CD14-positive monocyte (primary cell): Measurements from ENCODE around the gene ITGA4. TPM values are rescaled to one million over a fixed set of nuclear protein-coding genes. Genes with fewer than 3 reads are reported as not detected.

Source experiments
- DNase-seq, 3 donors: peaks; one replicate each; pipeline ENCODE4 v3.0.0-alpha.2; 2011 to 2022
- H2AFZ ChIP-seq: 2 replicates; pipeline ENCODE4 v1.6.0; 2012; ENCODE audit warnings: mild to moderate bottlenecking, low read depth, low read length, inconsistent platforms; ENCODE audit not compliant: insufficient read depth, poor library complexity, severe bottlenecking
- H3K27ac ChIP-seq, 2 donors: 1 replicate in 1 of 2; 2 replicates in 1 of 2; pipeline ENCODE4 v1.5.1; 2012 to 2013; ENCODE audit warnings: low read length in 2 of 2, control low read depth in 1 of 2, inconsistent platforms in 1 of 2, low read depth in 1 of 2, mild to moderate bottlenecking in 1 of 2
- H3K27me3 ChIP-seq, 2 donors: one replicate each; pipeline versions ENCODE4 v1.6.0 to v1.6.1; 2011 to 2013; ENCODE audit warnings: low read length in 2 of 2; ENCODE audit not compliant: control insufficient read depth in 2 of 2, insufficient read depth in 2 of 2
- H3K36me3 ChIP-seq, 2 donors: replicated peaks in 1 of 2; 1 replicate in 1 of 2; 2 replicates in 1 of 2; pipeline versions ENCODE4 v1.5.1 to v1.6.1; 2012 to 2013; ENCODE audit warnings: low read length in 2 of 2, control low read depth in 1 of 2, inconsistent platforms in 1 of 2, mild to moderate bottlenecking in 1 of 2; ENCODE audit not compliant: insufficient read depth in 2 of 2, control insufficient read depth in 1 of 2
- H3K4me1 ChIP-seq, 2 donors: 1 replicate in 1 of 2; 2 replicates in 1 of 2; pipeline versions ENCODE4 v1.5.1 to v1.6.1; 2012 to 2013; ENCODE audit warnings: low read length in 2 of 2, control low read depth in 1 of 2, inconsistent platforms in 1 of 2, mild to moderate bottlenecking in 1 of 2, moderate library complexity in 1 of 2; ENCODE audit not compliant: insufficient read depth in 2 of 2, control insufficient read depth in 1 of 2
- H3K4me2 ChIP-seq: replicated peaks from 2 replicates; pipeline ENCODE3; 2012; ENCODE audit warnings: low read length, moderate library complexity, mild to moderate bottlenecking; ENCODE audit not compliant: poor library complexity, severe bottlenecking; ENCODE audit errors: extremely low read depth
- H3K4me3 ChIP-seq, 3 experiments: fragments of 200-600 bp in 1 of 3; sonication (generic) in 1 of 3; replicated peaks in 1 of 3; 1 replicate in 2 of 3; 2 replicates in 1 of 3; pipeline ENCODE4 v1.5.1; 2011 to 2013; ENCODE audit warnings: low read length in 3 of 3, mild to moderate bottlenecking in 3 of 3, control low read depth in 2 of 3, low read depth in 2 of 3, inconsistent platforms in 1 of 3, moderate library complexity in 1 of 3
- H3K79me2 ChIP-seq: 2 replicates; pipeline ENCODE4 v1.6.0; 2012; ENCODE audit warnings: mild to moderate bottlenecking, control low read depth, inconsistent platforms, low read length, moderate library complexity; ENCODE audit not compliant: insufficient read depth
- H3K9ac ChIP-seq: 2 replicates; pipeline ENCODE4 v1.6.0; 2017; ENCODE audit warnings: low read length, mild to moderate bottlenecking; ENCODE audit not compliant: insufficient read depth, poor library complexity, severe bottlenecking
- H3K9me3 ChIP-seq, 2 donors: replicated peaks in 1 of 2; 1 replicate in 1 of 2; 2 replicates in 1 of 2; pipeline versions ENCODE4 v1.5.1 to v1.6.1; 2012 to 2013; ENCODE audit warnings: low read length in 2 of 2, control low read depth in 1 of 2; ENCODE audit not compliant: control insufficient read depth in 1 of 2, insufficient read depth in 1 of 2
- H4K20me1 ChIP-seq: 2 replicates; pipeline ENCODE4 v1.6.0; 2012; ENCODE audit warnings: mild to moderate bottlenecking, low read length, control low read depth, moderate library complexity; ENCODE audit not compliant: insufficient read depth
- H3K27ac Mint-ChIP-seq, 7 donors: one replicate each; pipeline ENCODE4 v1.8.0; 2020; ENCODE audit warnings: mild to moderate bottlenecking in 7 of 7, mixed read lengths in 7 of 7, moderate library complexity in 6 of 7, inconsistent platforms in 2 of 7
- H3K27me3 Mint-ChIP-seq, 3 donors: one replicate each; pipeline ENCODE4 v1.8.0; 2021 to 2022; ENCODE audit warnings: low read depth in 3 of 3, mild to moderate bottlenecking in 3 of 3, mixed read lengths in 3 of 3, moderate library complexity in 3 of 3, inconsistent platforms in 1 of 3
- H3K36me3 Mint-ChIP-seq, 2 donors: one replicate each; pipeline ENCODE4 v1.8.0; 2020; ENCODE audit warnings: mixed read lengths in 2 of 2, inconsistent platforms in 1 of 2, mild to moderate bottlenecking in 1 of 2
- H3K4me1 Mint-ChIP-seq: one replicate; pipeline ENCODE4 v1.8.0; 2020; ENCODE audit warnings: mild to moderate bottlenecking, mixed read lengths
- H3K4me3 Mint-ChIP-seq, 2 donors: one replicate each; pipeline ENCODE4 v1.8.0; 2020; ENCODE audit warnings: mild to moderate bottlenecking in 2 of 2, mixed read lengths in 2 of 2, moderate library complexity in 1 of 2
- H3K9me3 Mint-ChIP-seq, 7 donors: one replicate each; pipeline ENCODE4 v1.8.0; 2020 to 2022; ENCODE audit warnings: mixed read lengths in 7 of 7, mild to moderate bottlenecking in 6 of 7, moderate library complexity in 6 of 7, inconsistent platforms in 2 of 7
- CTCF ChIP-seq: fragments of 200-600 bp; IDR thresholded peaks from one replicate; pipeline ENCODE4 v1.8.0; 2022; ENCODE audit warnings: antibody characterized with exemption, mild to moderate bottlenecking
- WGBS: methylation state at CpG from one replicate; pipeline ENCODE4 v1.1.5; 2013; ENCODE audit warnings: missing lambda C conversion rate; ENCODE audit not compliant: insufficient coverage; 5-methylcytosine and 5-hydroxymethylcytosine counted together
- intact Hi-C, 2 donors: fragments of 100-400 bp; cut with micrococcal nuclease; formaldehyde crosslinking; loops; one replicate each; pipeline versions ENCODE4 v1.15.0 to v1.15.1; 2023
- polyA plus RNA-seq, 3 donors: library from polyadenylated mRNA; depleted of rRNA in 1 of 3; unstranded in 2 of 3; stranded (reverse) in 1 of 3; fragments of 300-500 nt in 2 of 3; fragments of >200 nt in 1 of 3; fragmentation: Illumina TruSeq in 2 of 3; gene quantifications; 1 replicate in 2 of 3; 2 replicates in 1 of 3; pipeline ENCODE4 v1.2.3, GENCODE V29; 2012 to 2021

ITGA4 gene
- polyA plus RNA-seq, 3 donors, result 66.1 to 97.3 (median 84.1) TPM

DNA sequence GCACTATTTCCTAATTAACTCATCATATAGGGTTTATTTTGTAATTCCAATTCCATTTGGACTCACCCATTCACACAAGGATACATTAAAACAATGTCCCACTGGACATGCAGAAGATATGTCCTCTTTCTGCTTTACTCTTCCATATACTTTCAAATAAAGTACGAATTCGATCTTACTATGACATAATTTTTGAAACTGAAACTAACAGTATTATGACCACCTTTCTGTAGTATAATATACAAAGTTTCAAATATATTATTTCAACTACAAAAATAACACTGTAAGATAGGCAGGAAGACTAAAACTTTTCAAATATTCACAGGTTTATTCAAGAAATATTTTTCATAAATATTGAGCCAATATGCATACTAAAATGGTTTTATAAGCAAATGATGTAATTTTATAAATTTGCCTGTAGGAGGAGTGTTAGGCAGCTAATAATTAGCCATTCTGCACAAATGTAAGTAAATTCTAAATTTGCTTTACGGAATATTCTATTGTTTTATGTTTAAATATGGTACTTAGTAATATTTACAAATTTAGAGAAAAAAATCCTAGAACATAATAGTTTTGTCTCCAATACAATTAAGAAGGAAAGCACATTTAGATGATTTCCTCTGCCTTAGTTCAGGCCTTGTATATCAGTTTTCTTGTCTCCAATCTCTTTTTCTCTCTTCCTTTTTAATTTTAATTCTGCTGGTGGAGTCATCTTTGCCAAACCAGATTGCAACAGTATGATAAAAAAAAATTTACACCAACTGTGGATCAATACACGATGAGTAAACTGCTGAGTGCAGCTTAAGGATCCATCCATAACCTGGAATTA lies 113.9 kb downstream of the ITGA4 start:
- no peak overlapping the region for H3K9ac ChIP-seq
- H3K9me3 ChIP-seq, result no peaks in the 10 kb centered on the region
- H3K4me2 ChIP-seq, result no peak overlapping the region
- H2AFZ ChIP-seq, result no peak overlapping the region
- Mint-ChIP-seq H3K27me3 (no peaks in the 10 kb centered on the region), H3K36me3 (no peaks in the 10 kb centered on the region), H3K4me3 (no peak overlapping the region), H3K4me1 (peaks cover 5% of the 10 kb centered on the region), H3K9me3 (no peaks in the 10 kb centered on the region), H3K27ac (no peak overlapping the region)
- no peaks in the 10 kb centered on the region for H3K27me3 ChIP-seq
- WGBS, result no CpG with 5 or more reads among the region's 4 CpGs
- DNase-seq, result no peak
- intact Hi-C loops, result loop anchor here (10.0 kb wide), 1 partner anchor 144 kb away; no protein-coding TSS in a partner anchor
- no peak overlapping the region for H3K27ac ChIP-seq
- H3K36me3 ChIP-seq, result no peaks in the 10 kb centered on the region
- peak; percentile 70 for TF ChIP-seq CTCF
- no peaks in the 10 kb centered on the region for H4K20me1 ChIP-seq
- peaks cover 11 to 12% of the 10 kb centered on the region in 2 donors for H3K4me1 ChIP-seq
- no peaks in the 10 kb centered on the region for H3K79me2 ChIP-seq
- no peak overlapping the region for H3K4me3 ChIP-seq

DNA sequence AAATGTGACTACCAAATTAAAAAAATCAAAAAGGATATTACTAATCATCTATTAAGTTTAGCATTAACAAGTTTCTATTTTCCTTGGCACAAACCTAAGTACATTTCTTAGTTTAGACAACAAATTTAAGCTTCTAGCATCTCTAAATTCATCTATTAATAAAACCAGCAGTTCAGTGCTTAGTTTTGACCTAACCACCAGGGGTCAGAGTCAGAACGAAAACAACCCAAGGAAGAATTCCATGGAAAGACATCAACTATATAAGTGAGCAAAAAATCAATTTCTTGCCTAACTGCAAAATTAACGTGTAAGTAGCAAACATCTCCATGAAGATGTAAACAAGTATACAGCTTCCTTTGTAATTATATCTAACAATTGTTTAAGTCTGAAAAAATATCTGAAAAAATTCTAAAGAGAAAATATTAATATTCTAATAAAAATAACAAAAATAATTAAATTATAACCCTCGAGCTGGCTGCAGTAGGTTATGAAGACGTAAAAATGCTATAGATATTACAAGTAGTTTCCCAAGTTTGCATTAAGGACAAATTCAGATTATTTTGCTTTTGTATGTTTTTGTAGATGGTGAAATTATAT lies 116.1 kb downstream of the ITGA4 start:
- Mint-ChIP-seq H3K9me3 (no peaks in the 10 kb centered on the region), H3K27ac (no peak overlapping the region), H3K36me3 (no peaks in the 10 kb centered on the region), H3K4me1 (peaks cover 5% of the 10 kb centered on the region), H3K4me3 (no peak overlapping the region), H3K27me3 (no peaks in the 10 kb centered on the region)
- Histone ChIP-seq H3K9ac (no peak overlapping the region), H3K4me2 (no peak overlapping the region), H3K4me3 (no peak overlapping the region), H4K20me1 (no peaks in the 10 kb centered on the region), H3K9me3 (no peaks in the 10 kb centered on the region), H3K36me3 (no peaks in the 10 kb centered on the region), H3K27me3 (no peaks in the 10 kb centered on the region), H3K4me1 (peaks cover 11 to 12% of the 10 kb centered on the region in 2 donors), H2AFZ (no peak overlapping the region), H3K79me2 (no peaks in the 10 kb centered on the region), H3K27ac (no peak overlapping the region)
- WGBS, result 0% methylated on average over 1 of the region's 4 CpGs
- intact Hi-C loops, result loop anchor here (10.0 kb wide), 1 partner anchor 142 kb away; no protein-coding TSS in a partner anchor
- peak; percentile 32 for TF ChIP-seq CTCF
- no peak for DNase-seq
